Natural killer cell (primary cell): ENCODE data around the gene GID8. TPM values are rescaled to one million over a fixed set of nuclear protein-coding genes. Genes with fewer than 3 reads are reported as not detected.

ENCODE experiments used
- ATAC-seq, 3 donors: fragments of 150-1000 bp in 2 of 3; fragments of 200-7000 bp in 1 of 3; cut with Tn5 transposase; 1 replicate in 1 of 3; 2 replicates in 2 of 3; pipeline ENCODE4 v1.10.0; 2021; ENCODE audit warnings: mild to moderate bottlenecking in 2 of 3, moderate library complexity in 2 of 3
- DNase-seq, 2 donors: peaks; one replicate each; pipeline versions ENCODE4 v3.0.0 to v3.0.0-alpha.2; 2013 to 2021; ENCODE audit warnings: mixed read lengths in 1 of 2
- H3K27ac ChIP-seq: one replicate; pipeline ENCODE4 v1.5.1; 2013; ENCODE audit warnings: mild to moderate bottlenecking, low read length
- H3K27me3 ChIP-seq: one replicate; pipeline ENCODE4 v1.6.1; 2013; ENCODE audit warnings: low read length; ENCODE audit not compliant: control insufficient read depth, insufficient read depth
- H3K36me3 ChIP-seq: one replicate; pipeline ENCODE4 v1.6.1; 2013; ENCODE audit warnings: low read length; ENCODE audit not compliant: control insufficient read depth, insufficient read depth
- H3K4me1 ChIP-seq: one replicate; pipeline ENCODE4 v1.6.1; 2013; ENCODE audit warnings: low read length; ENCODE audit not compliant: control insufficient read depth, insufficient read depth
- H3K4me3 ChIP-seq: one replicate; pipeline ENCODE4 v1.5.1; 2013; ENCODE audit warnings: low read length
- H3K9me3 ChIP-seq: one replicate; pipeline ENCODE4 v1.6.1; 2013; ENCODE audit warnings: low read length; ENCODE audit not compliant: control insufficient read depth, insufficient read depth
- H3K27ac Mint-ChIP-seq, 2 donors: one replicate each; pipeline ENCODE4 v1.8.0; 2022; ENCODE audit warnings: mild to moderate bottlenecking in 2 of 2, mixed read lengths in 2 of 2, moderate library complexity in 1 of 2
- H3K27me3 Mint-ChIP-seq, 2 donors: one replicate each; pipeline ENCODE4 v1.8.0; 2022; ENCODE audit warnings: low read depth in 2 of 2, mixed read lengths in 2 of 2
- H3K36me3 Mint-ChIP-seq: one replicate; pipeline ENCODE4 v1.8.0; 2022; ENCODE audit warnings: mixed read lengths
- H3K4me1 Mint-ChIP-seq, 2 donors: one replicate each; pipeline ENCODE4 v1.8.0; 2022; ENCODE audit warnings: mixed read lengths in 2 of 2
- H3K4me3 Mint-ChIP-seq: one replicate; pipeline ENCODE4 v1.8.0; 2022; ENCODE audit warnings: mild to moderate bottlenecking, moderate library complexity, mixed read lengths
- H3K9me3 Mint-ChIP-seq, 2 donors: one replicate each; pipeline ENCODE4 v1.8.0; 2022; ENCODE audit warnings: mixed read lengths in 2 of 2
- WGBS: methylation state at CpG from one replicate; pipeline ENCODE4 v1.1.7; 2013; ENCODE audit warnings: missing lambda C conversion rate; ENCODE audit not compliant: insufficient coverage; 5-methylcytosine and 5-hydroxymethylcytosine counted together
- intact Hi-C: fragments of 100-400 bp; cut with micrococcal nuclease; formaldehyde crosslinking; loops from one replicate; pipeline ENCODE4 v1.14.2; 2022
- total RNA-seq, 4 donors: library from RNA; stranded (reverse); fragments of 120-200 nt in 1 of 4; gene quantifications; one replicate each; pipeline versions ENCODE4 v1.2.3 to v1.2.4, GENCODE V29; 2013 to 2022
- TF ChIP-seq, protein P1 (sequence below): fragments of 200-600 bp; IDR thresholded peaks from one replicate; pipeline ENCODE4 v1.8.0; 2022; ENCODE audit warnings: antibody characterized with exemption

Gene GID8
- total RNA-seq, 3 donors from 2014 or later (not counting 1 experiment from before 2014, with no cell fraction given), result 45.1 to 60.1 (median 53.1) TPM

DNA sequence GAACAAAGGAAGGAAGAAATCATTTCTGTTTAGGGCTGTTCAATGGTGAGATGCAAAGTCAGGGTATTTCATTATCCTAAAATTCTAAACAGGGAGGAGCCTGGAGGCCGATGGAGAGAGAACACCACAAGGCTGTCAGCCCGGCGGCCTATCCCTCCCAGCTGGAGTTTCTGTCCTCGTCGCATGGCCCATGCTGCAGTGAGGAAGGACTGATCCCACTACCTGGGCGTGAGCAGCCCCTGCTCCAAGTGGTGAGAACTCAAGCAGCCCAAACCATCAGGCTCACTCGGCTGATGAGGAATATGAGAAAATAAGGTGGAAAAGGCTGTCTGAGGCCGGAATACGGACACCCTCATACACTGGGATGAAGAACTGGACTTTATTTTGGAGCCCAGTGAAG lies 42.4 kb upstream of the GID8 start:
- Histone ChIP-seq H3K36me3 (peaks cover 53% of the 10 kb centered on the region), H3K4me1 (peaks cover 11% of the 10 kb centered on the region), H3K27me3 (no peaks in the 10 kb centered on the region), H3K9me3 (no peaks in the 10 kb centered on the region), H3K4me3 (no peak overlapping the region), H3K27ac (no peak overlapping the region)
- intact Hi-C loops, result no loop called here
- peaks cover 7% of the 10 kb centered on the region for H3K36me3 Mint-ChIP-seq
- no peaks in the 10 kb centered on the region for H3K27me3 Mint-ChIP-seq
- ATAC-seq (no peak), DNase-seq (no peak)
- peaks cover 25 to 28% of the 10 kb centered on the region in 2 donors for H3K4me1 Mint-ChIP-seq
- no peaks in the 10 kb centered on the region for H3K9me3 Mint-ChIP-seq
- WGBS, result 95% methylated on average over 9 of the region's 9 CpGs
- H3K4me3 Mint-ChIP-seq, result no peak overlapping the region
- H3K27ac Mint-ChIP-seq, result no peak overlapping the region
- TF ChIP-seq, protein P1, sequence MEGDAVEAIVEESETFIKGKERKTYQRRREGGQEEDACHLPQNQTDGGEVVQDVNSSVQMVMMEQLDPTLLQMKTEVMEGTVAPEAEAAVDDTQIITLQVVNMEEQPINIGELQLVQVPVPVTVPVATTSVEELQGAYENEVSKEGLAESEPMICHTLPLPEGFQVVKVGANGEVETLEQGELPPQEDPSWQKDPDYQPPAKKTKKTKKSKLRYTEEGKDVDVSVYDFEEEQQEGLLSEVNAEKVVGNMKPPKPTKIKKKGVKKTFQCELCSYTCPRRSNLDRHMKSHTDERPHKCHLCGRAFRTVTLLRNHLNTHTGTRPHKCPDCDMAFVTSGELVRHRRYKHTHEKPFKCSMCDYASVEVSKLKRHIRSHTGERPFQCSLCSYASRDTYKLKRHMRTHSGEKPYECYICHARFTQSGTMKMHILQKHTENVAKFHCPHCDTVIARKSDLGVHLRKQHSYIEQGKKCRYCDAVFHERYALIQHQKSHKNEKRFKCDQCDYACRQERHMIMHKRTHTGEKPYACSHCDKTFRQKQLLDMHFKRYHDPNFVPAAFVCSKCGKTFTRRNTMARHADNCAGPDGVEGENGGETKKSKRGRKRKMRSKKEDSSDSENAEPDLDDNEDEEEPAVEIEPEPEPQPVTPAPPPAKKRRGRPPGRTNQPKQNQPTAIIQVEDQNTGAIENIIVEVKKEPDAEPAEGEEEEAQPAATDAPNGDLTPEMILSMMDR, result no peak

- H3K9me3 Mint-ChIP-seq, result no peaks in the 10 kb centered on the region
- ATAC-seq, result no peak
- TF ChIP-seq, protein P1, result no peak
- intact Hi-C loops, result no loop called here
- Histone ChIP-seq H3K27me3 (no peaks in the 10 kb centered on the region), H3K4me1 (peaks cover 13% of the 10 kb centered on the region), H3K4me3 (no peak overlapping the region), H3K36me3 (peaks cover 46% of the 10 kb centered on the region), H3K27ac (no peak overlapping the region), H3K9me3 (no peaks in the 10 kb centered on the region)
- WGBS, result 93% methylated on average over 16 of the region's 16 CpGs
- H3K27me3 Mint-ChIP-seq, result no peaks in the 10 kb centered on the region
- no peak for DNase-seq
- peaks cover 7% of the 10 kb centered on the region for H3K36me3 Mint-ChIP-seq
- H3K4me3 Mint-ChIP-seq, result no peak overlapping the region
- peaks cover 25 to 28% of the 10 kb centered on the region in 2 donors for H3K4me1 Mint-ChIP-seq
- no peak overlapping the region for H3K27ac Mint-ChIP-seq
These were observed 41.4 kb upstream of the GID8 start for GRCh38 chr20:62896526-62896925.

GRCh38 chr20:62897666-62898065 lies 40.3 kb upstream of the GID8 start:
- Mint-ChIP-seq H3K4me1 (peaks cover 25 to 28% of the 10 kb centered on the region in 2 donors), H3K36me3 (peaks cover 7% of the 10 kb centered on the region), H3K27ac (no peak overlapping the region), H3K27me3 (no peaks in the 10 kb centered on the region), H3K4me3 (no peak overlapping the region), H3K9me3 (no peaks in the 10 kb centered on the region)
- no peak for ATAC-seq
- no peaks in the 10 kb centered on the region for H3K9me3 ChIP-seq
- no peak for DNase-seq
- intact Hi-C loops, result no loop called here
- peaks cover 44% of the 10 kb centered on the region for H3K36me3 ChIP-seq
- peaks cover 13% of the 10 kb centered on the region for H3K4me1 ChIP-seq
- no peaks in the 10 kb centered on the region for H3K27me3 ChIP-seq
- TF ChIP-seq, protein P1, result no peak
- WGBS, result 95% methylated on average over 11 of the region's 11 CpGs
- H3K4me3 ChIP-seq, result no peak overlapping the region
- no peak overlapping the region for H3K27ac ChIP-seq
